GM12875 (cell line): ENCODE data around the gene EMP2.
"Not testable (repeated sequence)": the region's sequence is repeated elsewhere in the genome, so short reads cannot be mapped to it uniquely, and the experiment has no call there.

Source experiments
- H3K4me3 ChIP-seq: one replicate; pipeline ENCODE4 v1.5.1; 2011; ENCODE audit warnings: low read depth, low read length, control low read depth
- CTCF ChIP-seq: IDR thresholded peaks from 2 replicates; pipeline ENCODE4 v1.5.1; 2011; ENCODE audit warnings: low read depth, mild to moderate bottlenecking, control low read depth, inconsistent platforms, low read length, moderate library complexity, borderline replicate concordance; ENCODE audit not compliant: insufficient read depth

EMP2 gene

GRCh38 chr16:10569621-10570020 lies 10.8 kb downstream of the EMP2 start:
- H3K4me3 ChIP-seq, result no peak overlapping the region
- TF ChIP-seq CTCF, result no peak

GRCh38 chr16:10566613-10567012 lies 13.8 kb downstream of the EMP2 start:
- no peak overlapping the region for H3K4me3 ChIP-seq
- TF ChIP-seq CTCF, result 0 out of 2 replicates have a peak, but pooled peaks have one; percentile 14

- no peak overlapping the region for H3K4me3 ChIP-seq
- TF ChIP-seq CTCF, result no peak
Observed at GRCh38 chr16:10565167-10565566, 15.2 kb downstream of the EMP2 start.

GRCh38 chr16:10564591-10564990 lies 15.8 kb downstream of the EMP2 start:
- no peak for TF ChIP-seq CTCF

GRCh38 chr16:10562361-10562899 lies 18.0 kb downstream of the EMP2 start:
- no peak for TF ChIP-seq CTCF
- H3K4me3 ChIP-seq, result no peak overlapping the region

More at GRCh38 chr16:10564591-10564990, 15.8 kb downstream of the EMP2 start:
- H3K4me3 ChIP-seq, result no peak overlapping the region

- H3K4me3 ChIP-seq, result no peak overlapping the region
- no peak for TF ChIP-seq CTCF
Observed at GRCh38 chr16:10561425-10561824, 19.0 kb downstream of the EMP2 start.

GRCh38 chr16:10561001-10561400 lies 19.4 kb downstream of the EMP2 start:
- no peak for TF ChIP-seq CTCF
- no peak overlapping the region for H3K4me3 ChIP-seq

GRCh38 chr16:10559792-10560191 lies 20.6 kb downstream of the EMP2 start:
- H3K4me3 ChIP-seq, result not testable (repeated sequence)
